ENCODE results near the gene ARHGEF12.

Gene ARHGEF12

GRCh38 chr11:120335908-120336640, at the start of gene ARHGEF12:
Gene ARHGEF12, plus strand, starts transcription at chr11:120336413. Its CDS starts 831 bp downstream, at chr11:120337244.
- peak; percentile 79 for DNase-seq

- DNase-seq: no peak
These were observed 48.2 kb upstream of the ARHGEF12 start for GRCh38 chr11:120288021-120288420.

- DNase-seq: no peak
These were observed 46.8 kb upstream of the ARHGEF12 start for GRCh38 chr11:120289426-120289825.

- no peak for DNase-seq
These were observed 45.3 kb upstream of the ARHGEF12 start for GRCh38 chr11:120290956-120291355.

GRCh38 chr11:120293038-120293800, 43.0 kb upstream of the ARHGEF12 start:
- DNase-seq: no peak

GRCh38 chr11:120294096-120294495, 42.1 kb upstream of the ARHGEF12 start:
- DNase-seq: no peak

GRCh38 chr11:120295099-120295498, 41.1 kb upstream of the ARHGEF12 start:
- no peak for DNase-seq

- no peak for DNase-seq
These were observed 39.7 kb upstream of the ARHGEF12 start for GRCh38 chr11:120296554-120296953.

- no peak for DNase-seq
These were observed 37.8 kb upstream of the ARHGEF12 start for GRCh38 chr11:120298461-120298860.

GRCh38 chr11:120302001-120302805, 34.0 kb upstream of the ARHGEF12 start:
- no peak for DNase-seq

GRCh38 chr11:120303004-120303637, 33.1 kb upstream of the ARHGEF12 start:
- DNase-seq: peak; percentile 69

- DNase-seq: no peak
These were observed 31.7 kb upstream of the ARHGEF12 start for GRCh38 chr11:120304526-120304925.

GRCh38 chr11:120305286-120305685, 30.9 kb upstream of the ARHGEF12 start:
- no peak for DNase-seq

- no peak for DNase-seq
These were observed 29.5 kb upstream of the ARHGEF12 start for GRCh38 chr11:120306519-120307242.

GRCh38 chr11:120307476-120307875, 28.7 kb upstream of the ARHGEF12 start:
- DNase-seq: no peak

GRCh38 chr11:120308081-120308480, 28.1 kb upstream of the ARHGEF12 start:
- DNase-seq: no peak

GRCh38 chr11:120310870-120311269, 25.3 kb upstream of the ARHGEF12 start:
- no peak for DNase-seq

- DNase-seq: no peak
These were observed 21.4 kb upstream of the ARHGEF12 start for GRCh38 chr11:120314861-120315260.

GRCh38 chr11:120316880-120317688, 19.1 kb upstream of the ARHGEF12 start:
- DNase-seq: no peak

GRCh38 chr11:120317689-120318480, 18.3 kb upstream of the ARHGEF12 start:
- DNase-seq: no peak
